Stimulated activated effector memory CD8-positive, alpha-beta T cell treated with anti-CD3 and anti-CD28 coated beads, Interleukin-12 subunit alpha, Interleukin-12 subunit beta, amount 100 ng/mL, for 72 hours (primary cell): ENCODE data around the gene MAML2.

Experiments used
- ATAC-seq: fragments of 150-1000 bp; cut with Tn5 transposase; 2 replicates; pipeline ENCODE4 v1.10.0; 2021
- DNase-seq, 2 donors: peaks; one replicate each; pipeline ENCODE4 v3.0.0; 2021 to 2022; ENCODE audit warnings: low spot score in 2 of 2
- H3K27ac Mint-ChIP-seq: one replicate; pipeline ENCODE4 v1.8.0; 2022; ENCODE audit warnings: mild to moderate bottlenecking, mixed read lengths
- H3K36me3 Mint-ChIP-seq: one replicate; pipeline ENCODE4 v1.8.0; 2022; ENCODE audit warnings: mild to moderate bottlenecking, mixed read lengths
- H3K4me1 Mint-ChIP-seq: one replicate; pipeline ENCODE4 v1.8.0; 2022; ENCODE audit warnings: mixed read lengths
- H3K4me3 Mint-ChIP-seq: one replicate; pipeline ENCODE4 v1.8.0; 2022; ENCODE audit warnings: mild to moderate bottlenecking, mixed read lengths
- H3K9me3 Mint-ChIP-seq: one replicate; pipeline ENCODE4 v1.8.0; 2022; ENCODE audit warnings: mixed read lengths

Gene MAML2

GRCh38 chr11:95991545-95991944 lies 351.4 kb downstream of the MAML2 start:
- H3K4me3 Mint-ChIP-seq: no peak overlapping the region
- DNase-seq (no peak), ATAC-seq (no peak)
- no peak overlapping the region for H3K27ac Mint-ChIP-seq
- no peaks in the 10 kb centered on the region for H3K9me3 Mint-ChIP-seq
- H3K4me1 Mint-ChIP-seq: no peaks in the 10 kb centered on the region
- H3K36me3 Mint-ChIP-seq: peaks cover 28% of the 10 kb centered on the region

- no peaks in the 10 kb centered on the region for H3K9me3 Mint-ChIP-seq
These were observed 351.9 kb downstream of the MAML2 start for GRCh38 chr11:95991101-95991500.

GRCh38 chr11:95989780-95990179 lies 353.2 kb downstream of the MAML2 start:
- Mint-ChIP-seq H3K9me3 (no peaks in the 10 kb centered on the region), H3K36me3 (peaks cover 45% of the 10 kb centered on the region), H3K4me3 (no peak overlapping the region), H3K27ac (no peak overlapping the region), H3K4me1 (no peaks in the 10 kb centered on the region)
- DNase-seq (no peak), ATAC-seq (no peak)

More at GRCh38 chr11:95991101-95991500, 351.9 kb downstream of the MAML2 start:
- H3K36me3 Mint-ChIP-seq: peaks cover 31% of the 10 kb centered on the region
- ATAC-seq (no peak), DNase-seq (no peak)
- no peaks in the 10 kb centered on the region for H3K4me1 Mint-ChIP-seq
- no peak overlapping the region for H3K4me3 Mint-ChIP-seq
- H3K27ac Mint-ChIP-seq: no peak overlapping the region

- Mint-ChIP-seq H3K27ac (no peak overlapping the region), H3K36me3 (peaks cover 51% of the 10 kb centered on the region), H3K4me1 (no peaks in the 10 kb centered on the region), H3K4me3 (no peak overlapping the region), H3K9me3 (no peaks in the 10 kb centered on the region)
- DNase-seq (no peak), ATAC-seq (no peak)
These were observed 353.9 kb downstream of the MAML2 start for GRCh38 chr11:95989076-95989605.

DNA sequence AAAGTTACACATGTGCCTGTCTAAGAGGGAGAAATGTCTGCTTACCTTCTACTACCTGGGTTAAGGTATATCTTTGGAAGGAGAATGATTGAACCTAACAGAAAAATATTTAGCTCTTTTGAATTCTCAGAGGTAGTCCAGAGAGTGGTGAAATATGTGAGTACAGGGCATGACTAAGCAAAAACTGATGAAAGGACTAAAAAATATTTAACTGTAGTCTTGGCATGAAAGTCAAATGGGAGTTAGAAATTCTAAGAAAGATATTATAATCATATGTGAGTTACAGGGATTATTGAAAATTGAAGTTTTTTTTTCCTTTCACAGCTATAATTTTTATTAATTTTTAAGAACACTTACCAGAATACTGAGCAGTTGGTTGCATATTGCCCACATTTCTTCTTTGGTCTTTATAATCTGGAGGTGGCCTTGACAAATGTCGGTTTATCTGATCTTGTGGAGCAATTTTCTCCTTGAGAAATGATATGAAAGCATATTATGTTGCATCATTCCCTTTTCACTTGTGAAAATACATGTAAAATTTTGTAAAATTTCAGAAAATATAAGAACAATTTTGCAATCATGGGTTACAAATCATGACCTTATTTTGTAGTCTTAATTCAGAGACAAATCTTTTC lies 357.7 kb downstream of the MAML2 start:
- no peaks in the 10 kb centered on the region for H3K9me3 Mint-ChIP-seq
- H3K4me3 Mint-ChIP-seq: no peak overlapping the region
- no peak overlapping the region for H3K27ac Mint-ChIP-seq
- H3K36me3 Mint-ChIP-seq: peaks cover 48% of the 10 kb centered on the region
- no peak for DNase-seq
- ATAC-seq: no peak
- no peaks in the 10 kb centered on the region for H3K4me1 Mint-ChIP-seq

- H3K4me3 Mint-ChIP-seq: no peak overlapping the region
- H3K4me1 Mint-ChIP-seq: no peaks in the 10 kb centered on the region
- no peak overlapping the region for H3K27ac Mint-ChIP-seq
- peaks cover 46% of the 10 kb centered on the region for H3K36me3 Mint-ChIP-seq
- no peaks in the 10 kb centered on the region for H3K9me3 Mint-ChIP-seq
- no peak for ATAC-seq
- no peak for DNase-seq
These were observed 358.9 kb downstream of the MAML2 start for GRCh38 chr11:95984072-95984471.

DNA sequence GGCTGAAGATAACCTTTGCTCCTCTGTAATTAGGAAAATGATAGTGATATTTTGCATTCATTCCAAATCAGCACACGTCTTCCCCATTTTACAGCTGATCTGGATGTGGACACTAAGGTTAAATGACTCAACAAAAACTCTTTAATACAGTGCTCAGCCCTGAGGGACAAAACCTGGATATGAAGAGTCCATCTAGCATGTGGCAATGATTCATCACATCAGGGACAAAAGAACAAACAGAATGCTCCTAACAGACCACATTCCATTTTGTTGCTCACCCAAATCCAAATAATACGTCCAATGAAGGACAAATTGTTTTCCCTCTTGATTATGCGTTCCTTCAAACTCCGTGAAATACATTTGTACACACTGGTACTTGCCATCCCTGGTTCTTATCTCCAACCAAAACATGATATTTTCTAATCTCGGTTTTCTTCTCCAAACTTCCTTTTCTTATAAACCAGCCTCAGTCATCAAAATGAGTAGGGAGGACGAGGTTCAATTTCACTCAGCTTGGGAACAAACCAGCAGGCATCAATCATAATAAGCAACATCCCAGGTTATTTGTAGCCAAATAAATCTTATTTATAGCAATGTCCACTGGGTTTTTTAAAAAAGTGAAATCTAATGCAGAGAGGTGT lies 365.3 kb downstream of the MAML2 start:
- DNase-seq (no peak), ATAC-seq (no peak)
- Mint-ChIP-seq H3K27ac (no peak overlapping the region), H3K36me3 (peaks cover 21% of the 10 kb centered on the region), H3K9me3 (no peaks in the 10 kb centered on the region), H3K4me3 (no peak overlapping the region), H3K4me1 (no peaks in the 10 kb centered on the region)

DNA sequence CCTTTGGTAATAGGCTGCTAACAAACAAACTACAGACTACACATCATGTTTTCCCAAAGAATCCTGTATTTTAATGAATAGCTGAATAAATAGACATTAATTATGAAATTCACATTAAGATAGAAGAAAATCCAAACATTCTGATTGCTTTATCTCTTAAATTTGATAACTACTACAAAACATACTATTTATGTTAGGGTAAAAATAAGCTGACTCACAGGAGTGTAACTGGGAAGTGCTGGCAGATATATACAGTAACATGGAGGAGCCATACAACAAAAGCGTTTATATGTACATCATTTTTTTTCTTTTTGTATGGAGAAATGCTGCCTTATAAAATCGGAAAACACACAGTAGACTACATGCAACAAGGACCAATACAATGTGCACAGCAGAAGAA lies 366.4 kb downstream of the MAML2 start:
- Mint-ChIP-seq H3K27ac (no peak overlapping the region), H3K4me1 (no peaks in the 10 kb centered on the region), H3K4me3 (no peak overlapping the region), H3K9me3 (no peaks in the 10 kb centered on the region), H3K36me3 (peaks cover 21% of the 10 kb centered on the region)
- no peak for DNase-seq
- no peak for ATAC-seq

- ATAC-seq (no peak), DNase-seq (no peak)
- no peaks in the 10 kb centered on the region for H3K9me3 Mint-ChIP-seq
- H3K27ac Mint-ChIP-seq: no peak overlapping the region
- H3K36me3 Mint-ChIP-seq: peaks cover 21% of the 10 kb centered on the region
- no peaks in the 10 kb centered on the region for H3K4me1 Mint-ChIP-seq
- no peak overlapping the region for H3K4me3 Mint-ChIP-seq
These were observed 367.7 kb downstream of the MAML2 start for GRCh38 chr11:95975343-95975742.

- peaks cover 5% of the 10 kb centered on the region for H3K36me3 Mint-ChIP-seq
- ATAC-seq (no peak), DNase-seq (no peak)
- no peaks in the 10 kb centered on the region for H3K4me1 Mint-ChIP-seq
- no peaks in the 10 kb centered on the region for H3K9me3 Mint-ChIP-seq
- H3K4me3 Mint-ChIP-seq: no peak overlapping the region
- H3K27ac Mint-ChIP-seq: no peak overlapping the region
These were observed 370.9 kb downstream of the MAML2 start for GRCh38 chr11:95972060-95972459.

- H3K27ac Mint-ChIP-seq: no peak overlapping the region
- H3K9me3 Mint-ChIP-seq: no peaks in the 10 kb centered on the region
- no peaks in the 10 kb centered on the region for H3K36me3 Mint-ChIP-seq
- no peak overlapping the region for H3K4me3 Mint-ChIP-seq
- no peak for DNase-seq
- no peaks in the 10 kb centered on the region for H3K4me1 Mint-ChIP-seq
- no peak for ATAC-seq
These were observed 374.4 kb downstream of the MAML2 start for GRCh38 chr11:95968585-95968984.

GRCh38 chr11:95964281-95964680 lies 378.7 kb downstream of the MAML2 start:
- no peaks in the 10 kb centered on the region for H3K4me1 Mint-ChIP-seq
- DNase-seq (no peak), ATAC-seq (no peak)
- H3K9me3 Mint-ChIP-seq: no peaks in the 10 kb centered on the region
- H3K36me3 Mint-ChIP-seq: no peaks in the 10 kb centered on the region
- H3K4me3 Mint-ChIP-seq: no peak overlapping the region
- no peak overlapping the region for H3K27ac Mint-ChIP-seq

DNA sequence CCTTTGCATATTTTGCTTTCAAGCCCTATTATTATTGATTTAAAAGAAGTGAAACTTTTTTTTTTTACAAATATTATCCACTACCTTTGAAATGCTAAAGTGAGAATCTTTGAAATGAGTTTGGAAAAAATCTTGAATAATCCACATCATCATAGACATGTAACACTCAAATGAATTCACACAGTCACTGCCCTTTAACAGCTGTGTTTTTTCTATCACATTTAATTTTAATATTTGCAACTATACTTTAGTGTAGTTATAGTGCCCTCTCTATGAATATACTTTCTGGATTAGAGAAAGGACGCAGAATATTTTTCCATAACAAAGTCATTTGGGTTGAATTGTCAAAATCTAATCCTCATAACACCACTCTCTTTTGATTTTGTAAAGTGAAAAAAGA lies 381.2 kb downstream of the MAML2 start:
- H3K4me3 Mint-ChIP-seq: no peak overlapping the region
- no peaks in the 10 kb centered on the region for H3K36me3 Mint-ChIP-seq
- no peak for ATAC-seq
- H3K27ac Mint-ChIP-seq: no peak overlapping the region
- no peaks in the 10 kb centered on the region for H3K4me1 Mint-ChIP-seq
- H3K9me3 Mint-ChIP-seq: no peaks in the 10 kb centered on the region
- no peak for DNase-seq

- Mint-ChIP-seq H3K4me3 (no peak overlapping the region), H3K4me1 (no peaks in the 10 kb centered on the region), H3K36me3 (no peaks in the 10 kb centered on the region), H3K9me3 (peaks cover 3% of the 10 kb centered on the region), H3K27ac (no peak overlapping the region)
- ATAC-seq: no peak
- no peak for DNase-seq
These were observed 392.1 kb downstream of the MAML2 start for GRCh38 chr11:95950905-95951304.

DNA sequence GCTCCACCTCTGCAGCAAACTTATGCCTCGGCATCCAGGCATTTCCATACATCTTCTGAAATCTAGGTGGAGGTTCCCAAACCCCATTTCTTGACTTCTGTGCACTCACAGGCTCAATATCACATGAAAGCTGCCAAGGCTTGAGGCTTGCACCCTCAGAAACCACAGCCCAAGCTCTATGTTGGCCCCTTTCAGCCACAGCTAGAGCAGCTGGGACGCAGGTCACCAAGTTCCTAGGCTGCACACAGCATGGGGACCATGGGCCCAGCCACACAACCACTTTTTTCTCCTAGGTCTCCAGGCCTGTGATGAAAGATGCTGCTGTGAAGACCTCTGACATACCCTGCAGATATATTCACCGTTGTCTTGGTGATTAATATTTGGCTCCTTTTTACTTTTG lies 394.4 kb downstream of the MAML2 start:
- Mint-ChIP-seq H3K4me3 (no peak overlapping the region), H3K36me3 (no peaks in the 10 kb centered on the region), H3K4me1 (no peaks in the 10 kb centered on the region), H3K9me3 (peaks cover 6% of the 10 kb centered on the region), H3K27ac (no peak overlapping the region)
- ATAC-seq: no peak
- no peak for DNase-seq

DNA sequence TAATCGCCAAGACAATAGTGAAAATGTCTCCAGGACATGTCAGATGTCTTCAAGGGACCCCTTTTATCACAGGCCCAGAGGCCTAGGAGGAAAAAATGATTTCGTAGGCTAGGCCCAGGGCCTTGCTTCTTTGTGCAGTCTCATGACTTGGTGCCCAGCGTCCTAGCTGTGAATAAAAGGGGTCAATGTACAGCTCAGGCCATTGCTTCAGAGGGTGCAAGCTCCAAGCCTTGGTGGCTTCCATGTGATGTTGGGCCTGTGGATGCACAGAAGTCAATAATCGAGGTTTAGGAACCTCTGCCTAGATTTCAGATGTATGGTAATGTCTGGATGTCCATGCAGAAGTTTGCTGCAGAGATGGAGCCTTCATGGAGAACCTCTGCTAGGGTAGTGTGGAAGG lies 398.4 kb downstream of the MAML2 start:
- Mint-ChIP-seq H3K27ac (no peak overlapping the region), H3K36me3 (no peaks in the 10 kb centered on the region), H3K4me1 (no peaks in the 10 kb centered on the region), H3K9me3 (peaks cover 6% of the 10 kb centered on the region), H3K4me3 (no peak overlapping the region)
- no peak for DNase-seq
- no peak for ATAC-seq
